NCI-H2171 (cell line): ENCODE measurements around the gene PRR15.

Experiments used
- DNase-seq: peaks from one replicate; lab custom pipeline; 2025; lab: John Stamatoyannopoulos, UW

PRR15 gene

GRCh38 chr7:29569648-29570047 is 6.0 kb downstream of the PRR15 start:
- no peak for DNase-seq

GRCh38 chr7:29572558-29572957 is 8.9 kb downstream of the PRR15 start:
- DNase-seq: no peak

- DNase-seq: no peak
These were observed 9.9 kb downstream of the PRR15 start for GRCh38 chr7:29573567-29573966.

- no peak for DNase-seq
These were observed 11.0 kb downstream of the PRR15 start for GRCh38 chr7:29574659-29575058.

- DNase-seq: no peak
These were observed 23.7 kb downstream of the PRR15 start for GRCh38 chr7:29587195-29587808.

- no peak for DNase-seq
These were observed 24.6 kb downstream of the PRR15 start for GRCh38 chr7:29588212-29588611.

GRCh38 chr7:29588900-29589696 is 25.5 kb downstream of the PRR15 start:
- DNase-seq: peak; percentile 22

GRCh38 chr7:29592866-29593265 is 29.2 kb downstream of the PRR15 start:
- no peak for DNase-seq

GRCh38 chr7:29593459-29593858 is 29.8 kb downstream of the PRR15 start:
- DNase-seq: no peak

GRCh38 chr7:29596593-29597178 is 33.1 kb downstream of the PRR15 start:
- no peak for DNase-seq

- DNase-seq: no peak
These were observed 33.6 kb downstream of the PRR15 start for GRCh38 chr7:29597266-29597665.

- no peak for DNase-seq
These were observed 34.5 kb downstream of the PRR15 start for GRCh38 chr7:29598137-29598536.

GRCh38 chr7:29598613-29599012 is 35.0 kb downstream of the PRR15 start:
- peak; percentile 50 for DNase-seq

- no peak for DNase-seq
These were observed 35.4 kb downstream of the PRR15 start for GRCh38 chr7:29599026-29599425.

- DNase-seq: no peak
These were observed 37.0 kb downstream of the PRR15 start for GRCh38 chr7:29600661-29601060.

GRCh38 chr7:29604052-29604451 is 40.4 kb downstream of the PRR15 start:
- DNase-seq: no peak

GRCh38 chr7:29604702-29605101 is 41.1 kb downstream of the PRR15 start:
- no peak for DNase-seq

GRCh38 chr7:29605671-29606070 is 42.0 kb downstream of the PRR15 start:
- DNase-seq: no peak

- no peak for DNase-seq
These were observed 42.7 kb downstream of the PRR15 start for GRCh38 chr7:29606287-29606721.

- DNase-seq: no peak
These were observed 43.2 kb downstream of the PRR15 start for GRCh38 chr7:29606830-29607229.

GRCh38 chr7:29607259-29607658 is 43.6 kb downstream of the PRR15 start:
- no peak for DNase-seq

GRCh38 chr7:29607889-29608288 is 44.3 kb downstream of the PRR15 start:
- DNase-seq: no peak
